DOHH2 (cell line): ENCODE measurements around the gene GCN1.

Source experiments
- H3F3A ChIP-seq: fragments of 200-600 bp; sonication (generic), shearing (Covaris generic); 2 replicates; pipeline ENCODE4 v1.6.0; 2016; ENCODE audit warnings: antibody characterized with exemption, mild to moderate bottlenecking; ENCODE audit not compliant: control insufficient read depth, insufficient read depth
- H3K27ac ChIP-seq: fragments of 200-600 bp; sonication (generic); 2 replicates; pipeline ENCODE4 v1.5.1; 2014; ENCODE audit warnings: low read depth, mild to moderate bottlenecking, low read length, moderate library complexity
- H3K27me3 ChIP-seq: fragments of 200-600 bp; sonication (generic); 2 replicates; pipeline ENCODE4 v1.6.1; 2014; ENCODE audit warnings: mild to moderate bottlenecking, low read length, mixed read lengths; ENCODE audit not compliant: control insufficient read depth
- H3K36me3 ChIP-seq: fragments of 200-600 bp; sonication (generic); 2 replicates; pipeline ENCODE4 v1.6.1; 2014; ENCODE audit warnings: mild to moderate bottlenecking, low read length, moderate library complexity, mixed read lengths; ENCODE audit not compliant: control insufficient read depth
- H3K4me1 ChIP-seq: fragments of 200-600 bp; sonication (generic); 2 replicates; pipeline ENCODE4 v1.6.1; 2014; ENCODE audit warnings: mild to moderate bottlenecking, low read length, mixed read lengths; ENCODE audit not compliant: control insufficient read depth
- H3K4me2 ChIP-seq: fragments of 200-600 bp; sonication (generic); 2 replicates; pipeline ENCODE4 v1.6.0; 2014; ENCODE audit warnings: mild to moderate bottlenecking, low read length, moderate library complexity
- H3K4me3 ChIP-seq: fragments of 200-600 bp; sonication (generic); 2 replicates; pipeline ENCODE4 v1.5.1; 2014; ENCODE audit warnings: mild to moderate bottlenecking, low read length, mixed read lengths
- H3K79me2 ChIP-seq: fragments of 200-600 bp; sonication (generic); 2 replicates; pipeline ENCODE4 v1.6.1; 2014; ENCODE audit warnings: mild to moderate bottlenecking, low read length, mixed read lengths; ENCODE audit not compliant: control insufficient read depth
- H3K9me2 ChIP-seq: fragments of 200-600 bp; sonication (generic); replicated peaks from 2 replicates; pipeline ENCODE4 v1.6.1; 2014; ENCODE audit warnings: mild to moderate bottlenecking, low read length, mixed read lengths; ENCODE audit not compliant: control insufficient read depth
- H3K9me3 ChIP-seq: fragments of 200-600 bp; sonication (generic); 2 replicates; pipeline ENCODE4 v1.6.1; 2014; ENCODE audit warnings: antibody characterized with exemption, low read length, mixed read lengths; ENCODE audit not compliant: control insufficient read depth, insufficient read depth
- H4K20me1 ChIP-seq: fragments of 200-600 bp; sonication (generic); 2 replicates; pipeline ENCODE4 v1.6.0; 2014; ENCODE audit warnings: low read depth, mild to moderate bottlenecking, antibody characterized with exemption, low read length, moderate library complexity; ENCODE audit not compliant: control insufficient read depth, insufficient read depth
- EZH2phosphoT487 ChIP-seq: fragments of 200-600 bp; sonication (generic); IDR thresholded peaks from 2 replicates; pipeline ENCODE4 v1.6.1; 2017; ENCODE audit warnings: borderline replicate concordance, mild to moderate bottlenecking, antibody characterized with exemption, low read length, moderate library complexity, mixed read lengths
- TF ChIP-seq, protein P1 (sequence below): fragments of 200-600 bp; sonication (generic); IDR thresholded peaks from one replicate; pipeline ENCODE4 v1.5.1; 2014; ENCODE audit warnings: antibody characterized with exemption, mild to moderate bottlenecking, low read depth, low read length; ENCODE audit not compliant: poor library complexity, severe bottlenecking

Gene GCN1

DNA sequence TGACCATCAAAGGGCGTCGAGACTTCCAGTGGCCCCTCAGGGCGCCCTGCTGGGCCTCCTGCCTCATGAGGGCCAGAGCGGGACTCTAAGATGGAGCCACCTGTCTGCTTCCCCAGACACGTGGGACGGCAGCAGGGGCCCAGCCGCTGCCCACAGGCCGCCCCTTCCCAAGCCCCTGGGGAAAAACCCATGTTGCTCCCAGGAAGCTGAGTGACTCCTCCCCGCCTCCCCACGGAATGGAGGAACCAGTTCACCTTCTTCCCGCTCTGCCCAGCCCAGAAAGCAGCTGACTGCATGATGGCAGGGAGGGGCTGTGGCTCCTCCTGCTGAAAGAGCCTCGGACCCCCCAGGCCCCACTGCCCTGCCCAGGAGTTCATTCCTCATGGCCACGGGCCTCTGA, 92.9 kb downstream of the GCN1 start:
- Histone ChIP-seq H3K36me3 (peaks cover 83% of the 10 kb centered on the region), H4K20me1 (peaks cover 11% of the 10 kb centered on the region), H3F3A (no peaks in the 10 kb centered on the region), H3K4me2 (no peak overlapping the region), H3K9me3 (no peaks in the 10 kb centered on the region), H3K79me2 (peaks cover 73% of the 10 kb centered on the region), H3K27ac (no peak overlapping the region), H3K4me3 (no peak overlapping the region), H3K27me3 (no peaks in the 10 kb centered on the region), H3K9me2 (no peaks in the 10 kb centered on the region), H3K4me1 (no peaks in the 10 kb centered on the region)
- no peak for TF ChIP-seq EZH2phosphoT487
- TF ChIP-seq, protein P1, sequence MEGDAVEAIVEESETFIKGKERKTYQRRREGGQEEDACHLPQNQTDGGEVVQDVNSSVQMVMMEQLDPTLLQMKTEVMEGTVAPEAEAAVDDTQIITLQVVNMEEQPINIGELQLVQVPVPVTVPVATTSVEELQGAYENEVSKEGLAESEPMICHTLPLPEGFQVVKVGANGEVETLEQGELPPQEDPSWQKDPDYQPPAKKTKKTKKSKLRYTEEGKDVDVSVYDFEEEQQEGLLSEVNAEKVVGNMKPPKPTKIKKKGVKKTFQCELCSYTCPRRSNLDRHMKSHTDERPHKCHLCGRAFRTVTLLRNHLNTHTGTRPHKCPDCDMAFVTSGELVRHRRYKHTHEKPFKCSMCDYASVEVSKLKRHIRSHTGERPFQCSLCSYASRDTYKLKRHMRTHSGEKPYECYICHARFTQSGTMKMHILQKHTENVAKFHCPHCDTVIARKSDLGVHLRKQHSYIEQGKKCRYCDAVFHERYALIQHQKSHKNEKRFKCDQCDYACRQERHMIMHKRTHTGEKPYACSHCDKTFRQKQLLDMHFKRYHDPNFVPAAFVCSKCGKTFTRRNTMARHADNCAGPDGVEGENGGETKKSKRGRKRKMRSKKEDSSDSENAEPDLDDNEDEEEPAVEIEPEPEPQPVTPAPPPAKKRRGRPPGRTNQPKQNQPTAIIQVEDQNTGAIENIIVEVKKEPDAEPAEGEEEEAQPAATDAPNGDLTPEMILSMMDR: no peak

DNA sequence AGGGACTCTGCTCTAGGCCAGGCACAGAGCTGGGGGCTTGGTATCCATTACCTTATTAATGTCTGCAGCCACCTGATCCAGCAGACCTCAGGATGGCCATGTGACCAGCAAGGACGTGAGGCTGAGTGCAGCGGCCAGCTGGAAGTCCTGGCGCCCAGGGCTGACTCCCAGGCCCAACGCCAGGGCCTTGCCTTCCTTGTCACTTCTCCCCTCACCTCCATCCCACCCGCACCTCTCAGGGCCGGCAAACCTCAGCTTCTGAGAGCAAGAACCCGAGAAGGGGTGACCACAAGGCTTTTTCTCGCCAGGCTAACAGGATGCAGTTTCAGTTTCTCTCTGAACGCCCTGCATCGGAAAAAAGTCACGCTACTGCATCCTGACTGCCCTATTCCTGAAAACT, 93.3 kb downstream of the GCN1 start:
- H3K4me3 ChIP-seq: no peak overlapping the region
- peaks cover 69% of the 10 kb centered on the region for H3K79me2 ChIP-seq
- no peaks in the 10 kb centered on the region for H3K27me3 ChIP-seq
- H3K27ac ChIP-seq: no peak overlapping the region
- no peaks in the 10 kb centered on the region for H3K4me1 ChIP-seq
- H3K4me2 ChIP-seq: no peak overlapping the region
- peaks cover 85% of the 10 kb centered on the region for H3K36me3 ChIP-seq
- H3K9me2 ChIP-seq: no peaks in the 10 kb centered on the region
- H3K9me3 ChIP-seq: no peaks in the 10 kb centered on the region
- no peaks in the 10 kb centered on the region for H3F3A ChIP-seq
- TF ChIP-seq, protein P1: no peak
- TF ChIP-seq EZH2phosphoT487: no peak
- H4K20me1 ChIP-seq: peaks cover 11% of the 10 kb centered on the region

DNA sequence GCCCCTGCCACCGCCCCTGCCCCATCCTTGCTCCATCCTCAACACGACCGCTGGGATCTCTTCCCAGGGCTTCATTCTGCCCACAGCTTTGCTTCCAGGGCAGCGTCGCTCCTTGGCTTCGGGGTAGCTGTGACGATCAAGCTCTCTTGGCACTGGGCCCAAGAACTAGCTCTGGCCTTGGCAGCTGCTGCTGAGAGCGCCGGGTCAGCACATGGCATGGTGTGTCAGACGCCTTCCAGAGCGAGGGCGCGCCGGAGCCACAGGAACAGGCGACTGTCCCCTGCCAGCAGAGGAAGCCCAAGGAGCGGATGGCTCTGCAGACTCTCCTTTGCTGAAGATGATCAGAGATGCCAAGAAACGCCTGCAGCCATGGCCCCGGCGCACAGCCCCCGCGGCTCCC, 93.9 kb downstream of the GCN1 start:
- Histone ChIP-seq H3K4me3 (no peak overlapping the region), H3K9me3 (no peaks in the 10 kb centered on the region), H3K36me3 (peaks cover 88% of the 10 kb centered on the region), H3K79me2 (peaks cover 63% of the 10 kb centered on the region), H3K4me2 (no peak overlapping the region), H3F3A (no peaks in the 10 kb centered on the region), H4K20me1 (peaks cover 11% of the 10 kb centered on the region), H3K27me3 (no peaks in the 10 kb centered on the region), H3K9me2 (no peaks in the 10 kb centered on the region), H3K4me1 (no peaks in the 10 kb centered on the region), H3K27ac (no peak overlapping the region)
- TF ChIP-seq, protein P1: no peak
- no peak for TF ChIP-seq EZH2phosphoT487

DNA sequence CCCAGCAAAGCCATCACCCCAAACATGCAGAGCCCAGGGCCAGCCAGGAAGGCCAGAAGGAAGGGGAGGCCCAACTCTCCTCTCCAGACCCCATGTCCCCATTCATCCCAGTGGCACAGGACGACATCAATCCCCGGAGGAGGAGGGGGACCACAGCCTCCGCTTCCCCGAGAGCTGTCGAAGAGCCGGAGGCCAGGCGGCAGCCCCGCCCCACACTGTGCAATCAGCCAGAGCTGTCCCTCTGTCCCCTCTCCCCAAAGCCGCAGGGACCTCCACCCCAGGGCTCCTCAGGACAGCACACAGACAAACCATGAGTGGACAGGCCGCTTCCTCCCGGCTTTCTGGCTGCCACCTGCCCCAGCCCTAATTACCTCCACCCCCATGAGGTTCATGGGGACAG, 94.8 kb downstream of the GCN1 start:
- H3K9me2 ChIP-seq: no peaks in the 10 kb centered on the region
- H3K27ac ChIP-seq: no peak overlapping the region
- H4K20me1 ChIP-seq: peaks cover 11% of the 10 kb centered on the region
- no peaks in the 10 kb centered on the region for H3K27me3 ChIP-seq
- H3K4me3 ChIP-seq: no peak overlapping the region
- no peaks in the 10 kb centered on the region for H3K9me3 ChIP-seq
- no peak overlapping the region for H3K4me2 ChIP-seq
- no peaks in the 10 kb centered on the region for H3K4me1 ChIP-seq
- H3F3A ChIP-seq: no peaks in the 10 kb centered on the region
- TF ChIP-seq, protein P1: no peak
- TF ChIP-seq EZH2phosphoT487: no peak
- peaks cover 54% of the 10 kb centered on the region for H3K79me2 ChIP-seq
- H3K36me3 ChIP-seq: peaks cover 85% of the 10 kb centered on the region
